H1 (cell line): ENCODE data around the gene GEMIN7. TPM values are rescaled to one million over a fixed set of nuclear protein-coding genes. Genes with fewer than 3 reads are reported as not detected.

ENCODE experiments used
- BCL11A ChIP-seq, 2 experiments: IDR thresholded peaks; one replicate each; pipeline ENCODE4 v1.6.1; 2011; ENCODE audit warnings: low read depth in 2 of 2, low read length in 2 of 2, mild to moderate bottlenecking in 2 of 2
- CHD1 ChIP-seq: IDR thresholded peaks from 2 replicates; pipeline ENCODE4 v1.6.1; 2012; ENCODE audit warnings: low read depth, low read length, improper control_type of control experiment
- KDM5A ChIP-seq: fragments of 200-600 bp; IDR thresholded peaks from 2 replicates; pipeline ENCODE4 v1.7.1; 2012; ENCODE audit warnings: mild to moderate bottlenecking, low read length, inconsistent platforms, mixed read lengths
- SUZ12 ChIP-seq: fragments of 200-600 bp; sonication (generic); IDR thresholded peaks from 2 replicates; pipeline ENCODE4 v1.6.1; 2012; ENCODE audit warnings: mild to moderate bottlenecking, inconsistent platforms, low read length, moderate library complexity, mixed read lengths
- polyA plus RNA-seq, 7 experiments: library from polyadenylated mRNA; depleted of rRNA in 3 of 7; stranded (reverse) in 5 of 7; unstranded in 2 of 7; fragments of >200 nt in 5 of 7; fragments of 200-250 nt in 2 of 7; gene quantifications; 1 replicate in 5 of 7; 2 replicates in 1 of 7; 4 replicates in 1 of 7; pipeline versions ENCODE4 v1.2.1 to v1.2.3, GENCODE V29; 2011 to 2013; ENCODE audit warnings: missing spikeins in 2 of 7, mixed read lengths in 2 of 7
- total RNA-seq: library from RNA; stranded (reverse); fragmentation: NEBNext Ultra II Directional; extraction: Animal tissue kit (Norgen Biotek cat#: 25700); gene quantifications from 2 replicates; pipeline ENCODE4 v1.2.1, GENCODE V29; 2021
- TF ChIP-seq, protein P1 (sequence below), 3 experiments: IDR thresholded peaks; 1 replicate in 2 of 3; 2 replicates in 1 of 3; pipeline versions ENCODE4 v1.5.1 to v1.6.1; 2011; ENCODE audit warnings: low read length in 3 of 3, mild to moderate bottlenecking in 3 of 3, inconsistent platforms in 2 of 3, low read depth in 1 of 3, moderate library complexity in 1 of 3; ENCODE audit not compliant: insufficient read depth in 1 of 3; ENCODE audit errors: control extremely low read depth in 1 of 3

GEMIN7 gene
- total and polyA plus RNA-seq, 2 of the 8 experiments (the other 6 are each of a cell fraction or from before 2014, with no cell fraction given), result 48.0 to 91.6 TPM

DNA sequence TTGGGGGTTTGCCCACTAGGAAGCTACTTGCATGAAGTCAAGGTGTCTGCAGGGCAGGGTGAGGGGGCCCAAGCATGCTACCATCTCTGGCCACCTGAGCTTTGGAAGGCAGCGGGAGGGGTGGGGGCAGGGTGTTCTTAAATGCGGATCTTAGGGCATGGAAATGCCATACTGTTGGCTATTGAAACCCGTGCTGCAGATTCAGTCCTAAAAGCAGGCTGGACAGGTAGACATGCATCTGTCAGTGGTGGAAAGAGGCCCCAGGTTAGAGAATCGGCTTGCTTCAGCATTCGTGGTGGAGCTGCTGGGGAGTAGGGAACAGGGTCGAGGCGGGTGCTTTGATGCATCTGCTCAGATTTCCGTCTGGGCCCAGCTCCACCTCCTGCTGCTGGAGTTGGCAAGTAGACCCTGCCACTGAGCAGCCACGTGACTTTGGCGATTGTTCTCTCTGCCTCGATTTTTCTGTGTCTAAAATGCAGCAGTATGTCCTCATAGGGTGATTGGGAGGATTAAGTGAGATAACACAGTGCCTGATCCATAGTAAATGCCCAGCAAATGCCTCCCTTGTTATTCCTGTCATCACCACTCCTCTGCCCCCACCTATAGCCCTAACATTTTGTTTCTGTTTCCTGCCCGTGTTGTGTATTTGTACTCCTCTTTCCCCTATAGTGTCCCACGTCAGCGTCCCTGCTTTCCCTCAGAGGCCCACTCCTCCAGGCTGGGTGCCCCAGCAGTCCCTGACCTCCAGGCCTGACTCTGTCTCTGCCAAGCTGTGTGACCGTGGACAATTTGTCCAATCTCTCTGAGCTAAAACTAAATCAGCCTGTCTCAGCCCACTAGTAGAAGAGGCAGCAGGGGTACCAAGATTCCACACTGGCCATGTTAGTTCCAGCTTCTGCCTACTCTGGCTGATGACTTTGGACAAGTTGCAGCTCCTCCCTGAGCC is 19.7 kb downstream of the GEMIN7 start (continued):
- TF ChIP-seq, protein P1, sequence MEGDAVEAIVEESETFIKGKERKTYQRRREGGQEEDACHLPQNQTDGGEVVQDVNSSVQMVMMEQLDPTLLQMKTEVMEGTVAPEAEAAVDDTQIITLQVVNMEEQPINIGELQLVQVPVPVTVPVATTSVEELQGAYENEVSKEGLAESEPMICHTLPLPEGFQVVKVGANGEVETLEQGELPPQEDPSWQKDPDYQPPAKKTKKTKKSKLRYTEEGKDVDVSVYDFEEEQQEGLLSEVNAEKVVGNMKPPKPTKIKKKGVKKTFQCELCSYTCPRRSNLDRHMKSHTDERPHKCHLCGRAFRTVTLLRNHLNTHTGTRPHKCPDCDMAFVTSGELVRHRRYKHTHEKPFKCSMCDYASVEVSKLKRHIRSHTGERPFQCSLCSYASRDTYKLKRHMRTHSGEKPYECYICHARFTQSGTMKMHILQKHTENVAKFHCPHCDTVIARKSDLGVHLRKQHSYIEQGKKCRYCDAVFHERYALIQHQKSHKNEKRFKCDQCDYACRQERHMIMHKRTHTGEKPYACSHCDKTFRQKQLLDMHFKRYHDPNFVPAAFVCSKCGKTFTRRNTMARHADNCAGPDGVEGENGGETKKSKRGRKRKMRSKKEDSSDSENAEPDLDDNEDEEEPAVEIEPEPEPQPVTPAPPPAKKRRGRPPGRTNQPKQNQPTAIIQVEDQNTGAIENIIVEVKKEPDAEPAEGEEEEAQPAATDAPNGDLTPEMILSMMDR (IDR thresholded peaks at IDR 0.05; ENCODE audit: control extremely low read depth in 1 of 3, insufficient read depth in 1 of 3, low read depth in 1 of 3, low read length in 3 of 3), result no peak
- no peak for TF ChIP-seq KDM5A
- no peak for TF ChIP-seq CHD1
- TF ChIP-seq BCL11A (IDR thresholded peaks at IDR 0.05; ENCODE audit: low read depth in 2 of 2, low read length in 2 of 2), result no peak
- no peak for TF ChIP-seq SUZ12
